ENCODE measurements around the gene EDC3. TPM values are rescaled to one million over a fixed set of nuclear protein-coding genes. Genes with fewer than 3 reads are reported as not detected.

The EDC3 gene
- total RNA-seq, 1 experiment from 2014 or later: 45.1 TPM

GRCh38 chr15:74636984-74637383 is 58.8 kb downstream of the EDC3 start:
- H2AFZ ChIP-seq (ENCODE audit: low read depth, low read length, poor library complexity, severe bottlenecking): no peak overlapping the region
- H3K9me2 ChIP-seq (ENCODE audit: insufficient read depth): no peaks in the 10 kb centered on the region
- H3K9me3 ChIP-seq (ENCODE audit: control insufficient read depth in 1 of 2, insufficient read depth in 1 of 2, low read depth in 1 of 2, low read length in 2 of 2): no peaks in the 10 kb centered on the region
- DNase-seq (ENCODE audit: low read depth, low spot score) (no peak), ATAC-seq (no peak)
- H3K36me3 ChIP-seq (ENCODE audit: control insufficient read depth in 1 of 2, insufficient read depth in 2 of 2, low read length in 2 of 2): peaks cover 0 to 3% of the 10 kb centered on the region in 2 experiments; a peak in 1 of 4 replicates
- no peaks in the 10 kb centered on the region for H3K27me3 ChIP-seq (ENCODE audit: insufficient read depth, low read length)
- no peak overlapping the region for H3K4me3 ChIP-seq (replicated peaks in 1 of 2; ENCODE audit: low read depth in 1 of 2, low read length in 2 of 2)
- POLR2A ChIA-PET: interaction anchor here (1.5 kb wide), 1 partner anchor 123 kb away, joined by 5 read pairs; no protein-coding TSS in a partner anchor
- TF ChIP-seq CEBPB (IDR thresholded peaks at IDR 0.05; ENCODE audit: low read depth) (no peak), ZNF274 (IDR thresholded peaks at IDR 0.05; ENCODE audit: low read depth, low read length) (no peak), SRF (IDR thresholded peaks at IDR 0.05; ENCODE audit: low read depth) (no peak), ZFX (IDR thresholded peaks at IDR 0.05) (no peak), YY1 (IDR thresholded peaks at IDR 0.05; ENCODE audit: extremely low read depth, insufficient replicate concordance, low read depth, low read length) (no peak), ATF3 (IDR thresholded peaks at IDR 0.05) (no peak), REST (IDR thresholded peaks at IDR 0.05; ENCODE audit: low read depth) (no peak), JUND (IDR thresholded peaks at IDR 0.05) (no peak), TCF7L2 (IDR thresholded peaks at IDR 0.05; ENCODE audit: borderline replicate concordance, extremely low read depth, insufficient read depth, insufficient read length) (no peak), EGR1 (IDR thresholded peaks at IDR 0.05; ENCODE audit: low read depth) (no peak), POLR2A (IDR thresholded peaks at IDR 0.05; ENCODE audit: borderline replicate concordance, extremely low read depth, insufficient read depth, insufficient read length) (no peak), CBX3 (IDR thresholded peaks at IDR 0.05; ENCODE audit: low read depth) (no peak), ELF1 (IDR thresholded peaks at IDR 0.05; ENCODE audit: borderline replicate concordance, low read depth) (no peak), RAD21 (IDR thresholded peaks at IDR 0.05; ENCODE audit: low read depth) (no peak), POLR2AphosphoS5 (IDR thresholded peaks at IDR 0.05; ENCODE audit: low read depth, low read length) (no peak), FOSL1 (IDR thresholded peaks at IDR 0.05; ENCODE audit: low read depth) (no peak), SIN3A (IDR thresholded peaks at IDR 0.05; ENCODE audit: low read depth) (no peak)
- TF ChIP-seq, protein P1, sequence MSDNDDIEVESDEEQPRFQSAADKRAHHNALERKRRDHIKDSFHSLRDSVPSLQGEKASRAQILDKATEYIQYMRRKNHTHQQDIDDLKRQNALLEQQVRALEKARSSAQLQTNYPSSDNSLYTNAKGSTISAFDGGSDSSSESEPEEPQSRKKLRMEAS (IDR thresholded peaks at IDR 0.05): no peak
- TF ChIP-seq, protein P2, sequence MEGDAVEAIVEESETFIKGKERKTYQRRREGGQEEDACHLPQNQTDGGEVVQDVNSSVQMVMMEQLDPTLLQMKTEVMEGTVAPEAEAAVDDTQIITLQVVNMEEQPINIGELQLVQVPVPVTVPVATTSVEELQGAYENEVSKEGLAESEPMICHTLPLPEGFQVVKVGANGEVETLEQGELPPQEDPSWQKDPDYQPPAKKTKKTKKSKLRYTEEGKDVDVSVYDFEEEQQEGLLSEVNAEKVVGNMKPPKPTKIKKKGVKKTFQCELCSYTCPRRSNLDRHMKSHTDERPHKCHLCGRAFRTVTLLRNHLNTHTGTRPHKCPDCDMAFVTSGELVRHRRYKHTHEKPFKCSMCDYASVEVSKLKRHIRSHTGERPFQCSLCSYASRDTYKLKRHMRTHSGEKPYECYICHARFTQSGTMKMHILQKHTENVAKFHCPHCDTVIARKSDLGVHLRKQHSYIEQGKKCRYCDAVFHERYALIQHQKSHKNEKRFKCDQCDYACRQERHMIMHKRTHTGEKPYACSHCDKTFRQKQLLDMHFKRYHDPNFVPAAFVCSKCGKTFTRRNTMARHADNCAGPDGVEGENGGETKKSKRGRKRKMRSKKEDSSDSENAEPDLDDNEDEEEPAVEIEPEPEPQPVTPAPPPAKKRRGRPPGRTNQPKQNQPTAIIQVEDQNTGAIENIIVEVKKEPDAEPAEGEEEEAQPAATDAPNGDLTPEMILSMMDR (IDR thresholded peaks at IDR 0.05 in 2 of 3, conservative IDR thresholded peaks at IDR 0.05 in 1 of 3; ENCODE audit: borderline replicate concordance in 1 of 3, insufficient read depth in 1 of 3, low read depth in 2 of 3, low read length in 2 of 3): no peak
- TF ChIP-seq, protein P3, sequence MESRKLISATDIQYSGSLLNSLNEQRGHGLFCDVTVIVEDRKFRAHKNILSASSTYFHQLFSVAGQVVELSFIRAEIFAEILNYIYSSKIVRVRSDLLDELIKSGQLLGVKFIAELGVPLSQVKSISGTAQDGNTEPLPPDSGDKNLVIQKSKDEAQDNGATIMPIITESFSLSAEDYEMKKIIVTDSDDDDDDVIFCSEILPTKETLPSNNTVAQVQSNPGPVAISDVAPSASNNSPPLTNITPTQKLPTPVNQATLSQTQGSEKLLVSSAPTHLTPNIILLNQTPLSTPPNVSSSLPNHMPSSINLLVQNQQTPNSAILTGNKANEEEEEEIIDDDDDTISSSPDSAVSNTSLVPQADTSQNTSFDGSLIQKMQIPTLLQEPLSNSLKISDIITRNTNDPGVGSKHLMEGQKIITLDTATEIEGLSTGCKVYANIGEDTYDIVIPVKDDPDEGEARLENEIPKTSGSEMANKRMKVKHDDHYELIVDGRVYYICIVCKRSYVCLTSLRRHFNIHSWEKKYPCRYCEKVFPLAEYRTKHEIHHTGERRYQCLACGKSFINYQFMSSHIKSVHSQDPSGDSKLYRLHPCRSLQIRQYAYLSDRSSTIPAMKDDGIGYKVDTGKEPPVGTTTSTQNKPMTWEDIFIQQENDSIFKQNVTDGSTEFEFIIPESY (IDR thresholded peaks at IDR 0.05; ENCODE audit: extremely low read depth, insufficient replicate concordance, low read length): no peak
- no TSS peak for BruUV-seq (replicated peaks)
- no peak overlapping the region for H3K27ac ChIP-seq (ENCODE audit: low read depth, low read length)
- H3K4me1 ChIP-seq (ENCODE audit: control insufficient read depth in 1 of 2, insufficient read depth in 2 of 2, low read length in 2 of 2): no peaks in the 10 kb centered on the region
- 0 out of 2 replicates have a peak, but pooled peaks cover under 1% of the 10 kb centered on the region for H4K20me1 ChIP-seq (ENCODE audit: insufficient read depth)
- peaks cover 7% of the 10 kb centered on the region; the same call in 1 of the 2 replicates for H3K79me2 ChIP-seq (ENCODE audit: insufficient read depth, low read length)
- RAD21 ChIA-PET (ENCODE audit: low non-redundant PET in 1 of 2, low total read pairs in 2 of 2, uncharacterized antibody in 2 of 2, unreplicated experiment in 2 of 2): interaction anchor here (1.2 to 1.5 kb wide), 2 partner anchors 133 kb away, joined by 3 read pairs; no protein-coding TSS in a partner anchor
- CTCF ChIA-PET: interaction anchor here (0.8 to 8.4 kb wide), 4 partner anchors 12 to 133 kb away, joined by 3 to 258 read pairs (median 4); no protein-coding TSS in a partner anchor
- no peak overlapping the region for H3K9ac ChIP-seq (ENCODE audit: low read length)
- intact Hi-C loops (cut with micrococcal nuclease): no loop called here
- H3K4me2 ChIP-seq (ENCODE audit: low read length): no peak overlapping the region
